ENCODE measurements around the gene TATDN3. TPM values are rescaled to one million over a fixed set of nuclear protein-coding genes. Genes with fewer than 3 reads are reported as not detected.
"Not testable (repeated sequence)": the region's sequence is repeated elsewhere in the genome, so short reads cannot be mapped to it uniquely, and the experiment has no call there.

TATDN3 gene
- total RNA-seq, 1 donor from 2014 or later = 12.2 TPM

GRCh38 chr1:212862111-212862690, 70.5 kb downstream of the TATDN3 start:
- Mint-ChIP-seq H3K9me3 (ENCODE audit: low read depth) (no peaks in the 10 kb centered on the region), H3K27me3 (ENCODE audit: low read depth) (no peaks in the 10 kb centered on the region), H3K36me3 (ENCODE audit: low read depth) (peaks cover 5% of the 10 kb centered on the region), H3K4me1 (ENCODE audit: low read depth) (peaks cover 3% of the 10 kb centered on the region), H3K27ac (ENCODE audit: unreplicated experiment) (no peak overlapping the region), H3K4me3 (ENCODE audit: unreplicated experiment) (no peak overlapping the region)
- TF ChIP-seq CTCF (IDR thresholded peaks at IDR 0.05) = no peak
- no peak for DNase-seq (ENCODE audit: low spot score)

GRCh38 chr1:212863345-212863744, 71.7 kb downstream of the TATDN3 start:
- not testable (repeated sequence) for H3K9me3 Mint-ChIP-seq (ENCODE audit: low read depth); H3K36me3 Mint-ChIP-seq (ENCODE audit: low read depth); DNase-seq (ENCODE audit: low spot score); H3K4me3 Mint-ChIP-seq (ENCODE audit: unreplicated experiment); H3K4me1 Mint-ChIP-seq (ENCODE audit: low read depth); H3K27me3 Mint-ChIP-seq (ENCODE audit: low read depth); H3K27ac Mint-ChIP-seq (ENCODE audit: unreplicated experiment)

- Mint-ChIP-seq H3K27me3 (ENCODE audit: low read depth) (no peaks in the 10 kb centered on the region), H3K36me3 (ENCODE audit: low read depth) (peaks cover 5% of the 10 kb centered on the region), H3K4me3 (ENCODE audit: unreplicated experiment) (no peak overlapping the region), H3K4me1 (ENCODE audit: low read depth) (no peaks in the 10 kb centered on the region), H3K27ac (ENCODE audit: unreplicated experiment) (no peak overlapping the region), H3K9me3 (ENCODE audit: low read depth) (no peaks in the 10 kb centered on the region)
- no peak for DNase-seq (ENCODE audit: low spot score)
- TF ChIP-seq CTCF (IDR thresholded peaks at IDR 0.05) = no peak
These were observed 72.5 kb downstream of the TATDN3 start for GRCh38 chr1:212864201-212864600.

Other genes starting within 250 kb of the TATDN3 start
- gene ATF3, start 183.1 kb upstream of the TATDN3 start, total RNA-seq = 3.5 to 54.5 TPM (median 50.2 TPM) in 3 replicates
- gene BATF3, start 92.1 kb upstream of the TATDN3 start, total RNA-seq = 0.36 to 3.7 TPM (median 1.7 TPM) in 3 replicates
- gene NSL1, start 117 bp upstream of the TATDN3 start, total RNA-seq = 20.0 to 31.9 TPM (median 22.8 TPM) in 3 replicates
- 0.47 to 1.3 TPM in 2 of 3 replicates, not detected in the other for gene SPATA45, start 55.8 kb downstream of the TATDN3 start, total RNA-seq
- gene FLVCR1, start 66.4 kb downstream of the TATDN3 start, total RNA-seq = 4.4 to 5.4 TPM (median 5.4 TPM) in 3 replicates
- gene VASH2, start 158.6 kb downstream of the TATDN3 start, total RNA-seq = 2.3 to 2.8 TPM (median 2.8 TPM) in 3 replicates
- gene ANGEL2, start 224.0 kb downstream of the TATDN3 start, total RNA-seq = 20.4 to 28.1 TPM (median 21.2 TPM) in 3 replicates

Measured in chondrocyte (in vitro differentiated cells).